Measurements from ENCODE around the gene GCGR.

- TF ChIP-seq SP1 (IDR thresholded peaks at IDR 0.05) = no peak
- TF ChIP-seq, protein P1, sequence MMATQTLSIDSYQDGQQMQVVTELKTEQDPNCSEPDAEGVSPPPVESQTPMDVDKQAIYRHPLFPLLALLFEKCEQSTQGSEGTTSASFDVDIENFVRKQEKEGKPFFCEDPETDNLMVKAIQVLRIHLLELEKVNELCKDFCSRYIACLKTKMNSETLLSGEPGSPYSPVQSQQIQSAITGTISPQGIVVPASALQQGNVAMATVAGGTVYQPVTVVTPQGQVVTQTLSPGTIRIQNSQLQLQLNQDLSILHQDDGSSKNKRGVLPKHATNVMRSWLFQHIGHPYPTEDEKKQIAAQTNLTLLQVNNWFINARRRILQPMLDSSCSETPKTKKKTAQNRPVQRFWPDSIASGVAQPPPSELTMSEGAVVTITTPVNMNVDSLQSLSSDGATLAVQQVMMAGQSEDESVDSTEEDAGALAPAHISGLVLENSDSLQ (IDR thresholded peaks at IDR 0.05) = no peak
- TF ChIP-seq CTBP1 (IDR thresholded peaks at IDR 0.05; ENCODE audit: borderline replicate concordance) = no peak
- TF ChIP-seq FOXA1 (IDR thresholded peaks at IDR 0.05) = no peak
- no peak for TF ChIP-seq ZNF384 (IDR thresholded peaks at IDR 0.05)
- no peak for TF ChIP-seq HDGF (IDR thresholded peaks at IDR 0.05; ENCODE audit: borderline replicate concordance)
- TF ChIP-seq BHLHE40 (IDR thresholded peaks at IDR 0.05; ENCODE audit: borderline replicate concordance) = no peak
- no peak for TF ChIP-seq FOXK2 (IDR thresholded peaks at IDR 0.05)
- TF ChIP-seq NFRKB (IDR thresholded peaks at IDR 0.05) = no peak
- no peak for TF ChIP-seq ARNT (IDR thresholded peaks at IDR 0.05)
- TF ChIP-seq ELF4 (IDR thresholded peaks at IDR 0.05) = no peak
- no peak for TF ChIP-seq TARDBP (IDR thresholded peaks at IDR 0.05)
- TF ChIP-seq LEF1 (IDR thresholded peaks at IDR 0.05; ENCODE audit: borderline replicate concordance) = no peak
These were observed 11.0 kb downstream of the GCGR start for GRCh38 chr17:81814748-81815645.
